DND-41 (cell line): ENCODE data around the gene NT5E.

ENCODE experiments used
- ATAC-seq: fragments of 200-7000 bp; cut with Tn5 transposase; 3 replicates; pipeline ENCODE4 v1.9.1; 2021; ENCODE audit warnings: low read depth; ENCODE audit not compliant: insufficient read depth
- DNase-seq: peaks from one replicate; pipeline ENCODE4 v3.0.0-alpha.2; 2020
- H2AFZ ChIP-seq: 2 replicates; pipeline ENCODE4 v1.6.0; 2012; ENCODE audit warnings: low read depth, low read length
- H3K27ac ChIP-seq: 2 replicates; pipeline ENCODE4 v1.5.1; 2012; ENCODE audit warnings: low read length, inconsistent platforms
- H3K27me3 ChIP-seq: fragments of 200-600 bp; sonication (generic); 2 replicates; pipeline ENCODE4 v1.6.0; 2012; ENCODE audit warnings: low read length, mild to moderate bottlenecking, inconsistent platforms; ENCODE audit not compliant: insufficient read depth, poor library complexity
- H3K36me3 ChIP-seq: 2 replicates; pipeline ENCODE4 v1.5.1; 2012; ENCODE audit warnings: low read length, inconsistent platforms; ENCODE audit not compliant: insufficient read depth
- H3K4me1 ChIP-seq: 2 replicates; pipeline ENCODE4 v1.5.1; 2012; ENCODE audit warnings: mild to moderate bottlenecking, low read length; ENCODE audit not compliant: insufficient read depth
- H3K4me2 ChIP-seq: 2 replicates; pipeline ENCODE4 v1.6.0; 2012; ENCODE audit warnings: mild to moderate bottlenecking, moderate library complexity, low read length, inconsistent platforms; ENCODE audit not compliant: insufficient read depth
- H3K4me3 ChIP-seq, 2 experiments: fragments of 200-600 bp in 1 of 2; shearing (Covaris generic) in 1 of 2; 2 replicates each; pipeline ENCODE4 v1.5.1; 2012 to 2016; ENCODE audit warnings: inconsistent platforms in 2 of 2, low read length in 2 of 2, mild to moderate bottlenecking in 2 of 2, low read depth in 1 of 2, moderate library complexity in 1 of 2
- H3K79me2 ChIP-seq: 2 replicates; pipeline ENCODE4 v1.6.0; 2012; ENCODE audit warnings: low read length, inconsistent platforms; ENCODE audit not compliant: insufficient read depth
- H3K9ac ChIP-seq: 2 replicates; pipeline ENCODE4 v1.6.0; 2012; ENCODE audit warnings: low read depth, mild to moderate bottlenecking, inconsistent platforms, low read length, moderate library complexity
- H3K9me3 ChIP-seq: 2 replicates; pipeline ENCODE4 v1.5.1; 2012; ENCODE audit warnings: low read length, moderate library complexity, mild to moderate bottlenecking, inconsistent platforms; ENCODE audit not compliant: insufficient read depth, severe bottlenecking
- H4K20me1 ChIP-seq: 2 replicates; pipeline ENCODE4 v1.6.0; 2012; ENCODE audit warnings: low read length; ENCODE audit not compliant: insufficient read depth
- CTCF ChIP-seq: IDR thresholded peaks from 2 replicates; pipeline ENCODE4 v1.5.1; 2012; ENCODE audit warnings: borderline replicate concordance, low read length, moderate library complexity, mild to moderate bottlenecking; ENCODE audit not compliant: poor library complexity, severe bottlenecking; ENCODE audit errors: extremely low read depth
- EZH2 ChIP-seq: IDR thresholded peaks from 3 replicates; pipeline ENCODE4 v1.6.1; 2012; ENCODE audit warnings: borderline replicate concordance, low read depth, mild to moderate bottlenecking, moderate library complexity, low read length, inconsistent platforms; ENCODE audit not compliant: severe bottlenecking

Gene NT5E

GRCh38 chr6:85459224-85459901 lies 9.5 kb downstream of the NT5E start:
- TF ChIP-seq CTCF = no peak
- no peak for TF ChIP-seq EZH2
- Histone ChIP-seq H3K4me2 (no peak overlapping the region), H3K79me2 (no peaks in the 10 kb centered on the region), H2AFZ (no peak overlapping the region), H3K9me3 (no peaks in the 10 kb centered on the region), H3K36me3 (no peaks in the 10 kb centered on the region), H4K20me1 (no peaks in the 10 kb centered on the region), H3K4me3 (no peak overlapping the region), H3K9ac (no peak overlapping the region), H3K27me3 (peaks cover 4% of the 10 kb centered on the region), H3K27ac (no peak overlapping the region), H3K4me1 (peaks cover 17% of the 10 kb centered on the region)
- no peak for DNase-seq
- no peak for ATAC-seq

- no peak overlapping the region for H3K4me3 ChIP-seq
- H3K9ac ChIP-seq = no peak overlapping the region
- no peak overlapping the region for H2AFZ ChIP-seq
- H4K20me1 ChIP-seq = no peaks in the 10 kb centered on the region
- H3K27ac ChIP-seq = no peak overlapping the region
- no peaks in the 10 kb centered on the region for H3K79me2 ChIP-seq
- H3K9me3 ChIP-seq = no peaks in the 10 kb centered on the region
- DNase-seq = no peak
- no peak for TF ChIP-seq CTCF
- no peak for TF ChIP-seq EZH2
- peaks cover 17% of the 10 kb centered on the region for H3K4me1 ChIP-seq
- no peak for ATAC-seq
- no peaks in the 10 kb centered on the region for H3K27me3 ChIP-seq
- H3K36me3 ChIP-seq = no peaks in the 10 kb centered on the region
- H3K4me2 ChIP-seq = no peak overlapping the region
Measured at GRCh38 chr6:85460154-85460920, 10.5 kb downstream of the NT5E start.

- Histone ChIP-seq H2AFZ (peak overlapping the region; percentile 39; the same call in 1 of the 2 replicates), H3K4me2 (no peak overlapping the region), H3K9me3 (no peaks in the 10 kb centered on the region), H3K9ac (no peak overlapping the region), H3K36me3 (no peaks in the 10 kb centered on the region), H3K79me2 (no peaks in the 10 kb centered on the region), H3K4me1 (peaks cover 17% of the 10 kb centered on the region), H4K20me1 (no peaks in the 10 kb centered on the region), H3K4me3 (no peak overlapping the region), H3K27me3 (no peaks in the 10 kb centered on the region), H3K27ac (no peak overlapping the region; the same call in 1 of the 2 replicates)
- TF ChIP-seq CTCF = no peak
- TF ChIP-seq EZH2 = no peak
- peak; percentile 81 for ATAC-seq
- DNase-seq = peak; percentile 30
Measured at GRCh38 chr6:85460921-85461797, 11.3 kb downstream of the NT5E start.
